Esophagus squamous epithelium (tissue), 5 donors: Measurements from ENCODE around the gene ATXN1. TPM values are rescaled to one million over a fixed set of nuclear protein-coding genes. Genes with fewer than 3 reads are reported as not detected.

Experiments used
- DNase-seq: peaks from one replicate; lab custom pipeline; 2025; lab: John Stamatoyannopoulos, UW
- H3K27ac ChIP-seq, 4 donors: fragments of 200-600 bp; sonication (generic); one replicate each; pipeline ENCODE4 v1.5.1; 2016 to 2019; ENCODE audit warnings: mild to moderate bottlenecking in 1 of 4
- H3K27me3 ChIP-seq, 4 donors: fragments of 200-600 bp; sonication (generic); 1 replicate in 3 of 4; 2 replicates in 1 of 4; pipeline versions ENCODE4 v1.5.1 to v1.6.0; 2017 to 2021; ENCODE audit warnings: antibody characterized with exemption in 1 of 4
- H3K36me3 ChIP-seq, 3 donors: fragments of 200-600 bp; sonication (generic); one replicate each; pipeline ENCODE4 v1.5.1; 2016 to 2019
- H3K4me1 ChIP-seq, 3 donors: fragments of 200-600 bp; sonication (generic); one replicate each; pipeline ENCODE4 v1.5.1; 2017 to 2019
- H3K4me3 ChIP-seq, 4 donors: fragments of 200-600 bp; sonication (generic); 1 replicate in 3 of 4; 2 replicates in 1 of 4; pipeline ENCODE4 v1.5.1; 2016 to 2019; ENCODE audit warnings: mild to moderate bottlenecking in 2 of 4, moderate library complexity in 1 of 4
- H3K9me3 ChIP-seq, 3 donors: fragments of 200-600 bp; sonication (generic); one replicate each; pipeline ENCODE4 v1.5.1; 2016 to 2019
- POLR2A ChIP-seq, 4 donors: fragments of 450-650 bp; IDR thresholded peaks; one replicate each; pipeline ENCODE4 v1.6.1; 2017; ENCODE audit warnings: antibody characterized with exemption in 4 of 4, mild to moderate bottlenecking in 4 of 4, moderate library complexity in 3 of 4
- WGBS, 2 donors: methylation state at CpG; one replicate each; pipeline ENCODE4 v1.1.5; 2018; 5-methylcytosine and 5-hydroxymethylcytosine counted together
- intact Hi-C: fragments of 100-400 bp; cut with DNase I; formaldehyde crosslinking; loops from one replicate; pipeline ENCODE4 v1.15.0; 2022
- total RNA-seq, 4 donors: library from RNA; depleted of rRNA; stranded (reverse); fragments of >200 nt; gene quantifications; one replicate each; pipeline ENCODE4 v1.1.0, GENCODE V29; 2016
- TF ChIP-seq, protein P1 (sequence below), 6 experiments: fragments of 450-650 bp in 4 of 6; fragments of 200-600 bp in 2 of 6; sonication (generic) in 2 of 6; IDR thresholded peaks; one replicate each; pipeline ENCODE4 v1.5.1; 2016 to 2019; ENCODE audit warnings: antibody characterized with exemption in 6 of 6, mild to moderate bottlenecking in 4 of 6, moderate library complexity in 4 of 6
- donor health status: DM: yes; HTN: yes; CAD: no.

ATXN1 gene
- total RNA-seq, 4 donors from 2014 or later, result 17.5 to 50.5 (median 28.5) TPM

GRCh38 chr6:16769986-16770376 is 8.7 kb upstream of the ATXN1 start:
- intact Hi-C loops, result loop anchor here (5.0 to 10.0 kb wide), 4 partner anchors 195 to 438 kb away; no protein-coding TSS in a partner anchor
- DNase-seq, result no peak
- Histone ChIP-seq H3K9me3 (no peaks in the 10 kb centered on the region), H3K27me3 (no peaks in the 10 kb centered on the region), H3K4me1 (peaks cover 24 to 54% (median 25%) of the 10 kb centered on the region in 3 donors), H3K27ac (peak overlapping the region; percentile 8 to 72 (median 42)), H3K4me3 (no peak overlapping the region), H3K36me3 (no peaks in the 10 kb centered on the region)
- no peak for TF ChIP-seq POLR2A (IDR thresholded peaks at IDR 0.05)
- TF ChIP-seq, protein P1, sequence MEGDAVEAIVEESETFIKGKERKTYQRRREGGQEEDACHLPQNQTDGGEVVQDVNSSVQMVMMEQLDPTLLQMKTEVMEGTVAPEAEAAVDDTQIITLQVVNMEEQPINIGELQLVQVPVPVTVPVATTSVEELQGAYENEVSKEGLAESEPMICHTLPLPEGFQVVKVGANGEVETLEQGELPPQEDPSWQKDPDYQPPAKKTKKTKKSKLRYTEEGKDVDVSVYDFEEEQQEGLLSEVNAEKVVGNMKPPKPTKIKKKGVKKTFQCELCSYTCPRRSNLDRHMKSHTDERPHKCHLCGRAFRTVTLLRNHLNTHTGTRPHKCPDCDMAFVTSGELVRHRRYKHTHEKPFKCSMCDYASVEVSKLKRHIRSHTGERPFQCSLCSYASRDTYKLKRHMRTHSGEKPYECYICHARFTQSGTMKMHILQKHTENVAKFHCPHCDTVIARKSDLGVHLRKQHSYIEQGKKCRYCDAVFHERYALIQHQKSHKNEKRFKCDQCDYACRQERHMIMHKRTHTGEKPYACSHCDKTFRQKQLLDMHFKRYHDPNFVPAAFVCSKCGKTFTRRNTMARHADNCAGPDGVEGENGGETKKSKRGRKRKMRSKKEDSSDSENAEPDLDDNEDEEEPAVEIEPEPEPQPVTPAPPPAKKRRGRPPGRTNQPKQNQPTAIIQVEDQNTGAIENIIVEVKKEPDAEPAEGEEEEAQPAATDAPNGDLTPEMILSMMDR (IDR thresholded peaks at IDR 0.05), result no peak
- WGBS, 2 donors, result 35 to 38% methylated on average over 5 of the region's 5 CpGs

- Histone ChIP-seq H3K9me3 (no peaks in the 10 kb centered on the region), H3K27me3 (no peaks in the 10 kb centered on the region), H3K4me3 (no peak overlapping the region), H3K4me1 (peaks cover 24 to 59% (median 25%) of the 10 kb centered on the region in 3 donors), H3K36me3 (no peaks in the 10 kb centered on the region), H3K27ac (peak overlapping the region; percentile 17 to 72 (median 69))
- WGBS, 2 donors, result 10 to 16% methylated on average over 7 to 8 of the region's 8 CpGs
- TF ChIP-seq, protein P1 (IDR thresholded peaks at IDR 0.05), result no peak
- DNase-seq, result no peak
- intact Hi-C loops, result loop anchor here (10.0 kb wide), 1 partner anchor 255 kb away; no protein-coding TSS in a partner anchor
These were observed 8.1 kb upstream of the ATXN1 start for GRCh38 chr6:16769131-16769985.

DNA sequence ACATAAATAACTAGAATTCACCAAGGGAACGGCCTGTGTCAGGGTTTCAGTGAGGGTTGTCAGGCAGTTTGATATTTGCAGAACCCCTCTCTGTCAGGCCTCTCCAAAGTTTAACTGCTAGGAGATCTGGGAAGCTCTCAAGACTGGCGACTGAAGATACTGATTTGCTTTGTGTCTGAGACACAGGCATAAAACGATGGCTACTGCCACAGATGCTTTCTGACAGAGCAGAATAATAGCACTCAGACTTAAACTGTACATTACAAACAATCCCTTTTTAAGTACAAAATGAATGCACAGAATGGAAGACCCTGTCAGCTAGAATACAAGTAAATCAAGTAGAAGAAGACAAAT is 7.2 kb upstream of the ATXN1 start:
- 58 to 82% methylated on average over 3 of the region's 3 CpGs for WGBS, 2 donors
- Histone ChIP-seq H3K4me1 (peaks cover 25 to 68% (median 27%) of the 10 kb centered on the region in 3 donors), H3K27ac (peak overlapping the region in 3 of 4 donors; percentile 67 to 72 (median 71))

GRCh38 chr6:16767765-16768476 is 6.7 kb upstream of the ATXN1 start:
- Histone ChIP-seq H3K4me3 (no peak overlapping the region), H3K4me1 (peaks cover 25 to 73% (median 28%) of the 10 kb centered on the region in 3 donors), H3K36me3 (no peaks in the 10 kb centered on the region), H3K27ac (peak overlapping the region in 3 of 4 donors; percentile 67 to 72 (median 71)), H3K27me3 (no peaks in the 10 kb centered on the region), H3K9me3 (no peaks in the 10 kb centered on the region)
- intact Hi-C loops, result loop anchor here (10.0 kb wide), 1 partner anchor 253 kb away; no protein-coding TSS in a partner anchor
- 65 to 69% methylated on average over 2 of the region's 2 CpGs for WGBS, 2 donors
- DNase-seq, result no peak
- no peak for TF ChIP-seq POLR2A (IDR thresholded peaks at IDR 0.05)
- TF ChIP-seq, protein P1 (IDR thresholded peaks at IDR 0.05), result no peak

More for the DNA sequence above, 7.2 kb upstream of the ATXN1 start:
- H3K4me3 ChIP-seq, result no peak overlapping the region
- intact Hi-C loops, result loop anchor here (10.0 kb wide), 1 partner anchor 254 kb away; no protein-coding TSS in a partner anchor
- no peaks in the 10 kb centered on the region for H3K9me3 ChIP-seq
- no peak for TF ChIP-seq POLR2A (IDR thresholded peaks at IDR 0.05)
- TF ChIP-seq, protein P1 (IDR thresholded peaks at IDR 0.05), result no peak
- H3K36me3 ChIP-seq, result no peaks in the 10 kb centered on the region
- no peak for DNase-seq
- no peaks in the 10 kb centered on the region for H3K27me3 ChIP-seq
